ENCODE data around the gene CTAGE9.
"Not testable (repeated sequence)": the region's sequence is repeated elsewhere in the genome, so short reads cannot be mapped to it uniquely, and the experiment has no call there.

Gene CTAGE9, protein sequence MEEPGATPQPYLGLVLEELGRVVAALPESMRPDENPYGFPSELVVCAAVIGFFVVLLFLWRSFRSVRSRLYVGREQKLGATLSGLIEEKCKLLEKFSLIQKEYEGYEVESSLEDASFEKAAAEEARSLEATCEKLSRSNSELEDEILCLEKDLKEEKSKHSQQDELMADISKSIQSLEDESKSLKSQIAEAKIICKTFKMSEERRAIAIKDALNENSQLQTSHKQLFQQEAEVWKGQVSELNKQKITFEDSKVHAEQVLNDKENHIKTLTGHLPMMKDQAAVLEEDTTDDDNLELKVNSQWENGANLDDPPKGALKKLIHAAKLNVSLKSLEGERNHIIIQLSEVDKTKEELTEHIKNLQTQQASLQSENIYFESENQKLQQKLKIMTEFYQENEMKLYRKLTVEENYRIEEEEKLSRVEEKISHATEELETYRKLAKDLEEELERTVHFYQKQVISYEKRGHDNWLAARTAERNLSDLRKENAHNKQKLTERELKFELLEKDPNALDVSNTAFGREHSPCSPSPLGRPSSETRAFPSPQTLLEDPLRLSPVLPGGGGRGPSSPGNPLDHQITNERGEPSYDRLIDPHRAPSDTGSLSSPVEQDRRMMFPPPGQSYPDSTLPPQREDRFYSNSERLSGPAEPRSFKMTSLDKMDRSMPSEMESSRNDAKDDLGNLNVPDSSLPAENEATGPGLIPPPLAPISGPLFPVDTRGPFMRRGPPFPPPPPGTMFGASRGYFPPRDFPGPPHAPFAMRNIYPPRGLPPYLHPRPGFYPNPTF

DNA sequence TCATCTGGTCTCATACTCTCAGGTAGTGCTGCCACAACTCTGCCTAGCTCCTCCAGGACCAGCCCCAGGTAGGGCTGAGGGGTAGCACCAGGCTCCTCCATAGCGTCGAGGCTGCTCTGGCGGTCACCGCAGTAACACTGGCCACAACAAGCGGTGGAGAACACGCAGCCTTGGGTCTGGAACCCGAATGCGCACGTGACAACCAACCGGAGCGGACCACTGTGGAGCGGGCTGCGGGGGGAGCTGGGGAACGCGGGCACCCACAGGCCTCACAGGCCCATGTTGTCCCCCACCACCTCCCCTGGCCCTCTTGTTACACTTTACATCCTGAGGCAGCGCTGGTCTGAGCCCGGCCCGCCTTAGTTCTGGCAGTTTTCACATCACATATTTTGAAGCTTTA lies at the start of gene CTAGE9:
TSS of gene CTAGE9 (minus strand) at position 101 of the 400 bp plus-strand sequence. CDS start at position 101, 0 bp downstream.
- not testable (repeated sequence) for ATAC-seq

DNA sequence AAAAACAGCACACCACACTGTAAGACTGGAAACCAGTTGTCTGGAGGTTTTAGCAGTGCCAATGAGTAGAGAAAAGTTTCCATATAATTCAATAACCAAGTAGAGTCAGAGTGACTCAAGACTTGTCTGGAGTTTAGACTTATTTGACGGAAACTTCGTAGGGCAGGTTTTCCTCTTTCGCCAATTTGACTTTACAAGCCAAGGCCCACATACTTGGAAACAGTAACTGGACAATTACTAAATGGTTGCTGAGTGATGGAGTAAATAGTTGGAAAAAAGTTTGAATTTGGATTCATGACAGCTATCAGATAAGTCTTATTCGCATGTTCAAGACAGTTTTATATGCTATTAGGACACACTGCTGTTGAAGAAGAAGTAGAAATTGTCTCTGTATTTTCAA lies 48.1 kb upstream of the CTAGE9 start:
- no peak for TF ChIP-seq ISL1 (CRISPR knock-in tag; IDR thresholded peaks at IDR 0.05)
- TF ChIP-seq ZNF8 (CRISPR knock-in tag; IDR thresholded peaks at IDR 0.05), result no peak
- no peak for ATAC-seq

DNA sequence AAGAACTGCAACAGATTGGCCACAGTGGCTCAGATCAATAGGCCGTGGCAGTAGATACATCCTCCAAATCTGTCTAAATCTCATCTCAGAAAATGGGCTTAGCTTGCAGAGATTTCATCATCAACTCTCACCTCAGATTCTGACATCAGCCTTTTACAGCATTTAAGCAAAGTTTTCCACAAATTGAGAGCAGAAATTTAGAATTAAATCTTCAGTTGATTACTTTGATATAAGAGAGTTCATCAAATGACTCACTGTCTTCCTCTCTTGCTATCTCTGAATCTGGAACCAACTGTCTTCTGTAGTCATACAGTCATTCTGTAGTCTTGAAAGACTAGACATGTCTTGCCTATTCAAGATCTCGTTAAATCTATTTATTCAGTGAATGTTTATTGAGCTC lies 45.2 kb upstream of the CTAGE9 start:
- TF ChIP-seq ZC3H10 (CRISPR knock-in tag; IDR thresholded peaks at IDR 0.05) (no peak), ISL1 (CRISPR knock-in tag; IDR thresholded peaks at IDR 0.05) (no peak), ZNF565 (CRISPR knock-in tag; conservative IDR thresholded peaks at IDR 0.05; ENCODE audit: low read depth) (no peak), ESRRG (CRISPR knock-in tag; IDR thresholded peaks at IDR 0.05) (no peak), ZNF70 (CRISPR knock-in tag; IDR thresholded peaks at IDR 0.05) (no peak), OSR1 (CRISPR knock-in tag; IDR thresholded peaks at IDR 0.05) (no peak), SNAI2 (CRISPR knock-in tag; IDR thresholded peaks at IDR 0.05) (no peak), ZFP30 (CRISPR knock-in tag; IDR thresholded peaks at IDR 0.05) (no peak), ARNTL (CRISPR knock-in tag; IDR thresholded peaks at IDR 0.05; ENCODE audit: borderline replicate concordance, low read depth) (no peak), TOX (CRISPR knock-in tag; IDR thresholded peaks at IDR 0.05; ENCODE audit: borderline replicate concordance) (no peak), PPARA (CRISPR knock-in tag; IDR thresholded peaks at IDR 0.05; ENCODE audit: borderline replicate concordance) (no peak), GLIS3 (CRISPR knock-in tag; IDR thresholded peaks at IDR 0.05) (no peak), RARB (CRISPR knock-in tag; IDR thresholded peaks at IDR 0.05) (no peak), CSDC2 (CRISPR knock-in tag; IDR thresholded peaks at IDR 0.05) (no peak)
- TF ChIP-seq, protein P1, sequence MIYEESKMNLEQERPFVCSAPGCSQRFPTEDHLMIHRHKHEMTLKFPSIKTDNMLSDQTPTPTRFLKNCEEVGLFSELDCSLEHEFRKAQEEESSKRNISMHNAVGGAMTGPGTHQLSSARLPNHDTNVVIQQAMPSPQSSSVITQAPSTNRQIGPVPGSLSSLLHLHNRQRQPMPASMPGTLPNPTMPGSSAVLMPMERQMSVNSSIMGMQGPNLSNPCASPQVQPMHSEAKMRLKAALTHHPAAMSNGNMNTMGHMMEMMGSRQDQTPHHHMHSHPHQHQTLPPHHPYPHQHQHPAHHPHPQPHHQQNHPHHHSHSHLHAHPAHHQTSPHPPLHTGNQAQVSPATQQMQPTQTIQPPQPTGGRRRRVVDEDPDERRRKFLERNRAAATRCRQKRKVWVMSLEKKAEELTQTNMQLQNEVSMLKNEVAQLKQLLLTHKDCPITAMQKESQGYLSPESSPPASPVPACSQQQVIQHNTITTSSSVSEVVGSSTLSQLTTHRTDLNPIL (CRISPR knock-in tag; IDR thresholded peaks at IDR 0.05; ENCODE audit: low read depth), result no peak
- TF ChIP-seq, protein P2, sequence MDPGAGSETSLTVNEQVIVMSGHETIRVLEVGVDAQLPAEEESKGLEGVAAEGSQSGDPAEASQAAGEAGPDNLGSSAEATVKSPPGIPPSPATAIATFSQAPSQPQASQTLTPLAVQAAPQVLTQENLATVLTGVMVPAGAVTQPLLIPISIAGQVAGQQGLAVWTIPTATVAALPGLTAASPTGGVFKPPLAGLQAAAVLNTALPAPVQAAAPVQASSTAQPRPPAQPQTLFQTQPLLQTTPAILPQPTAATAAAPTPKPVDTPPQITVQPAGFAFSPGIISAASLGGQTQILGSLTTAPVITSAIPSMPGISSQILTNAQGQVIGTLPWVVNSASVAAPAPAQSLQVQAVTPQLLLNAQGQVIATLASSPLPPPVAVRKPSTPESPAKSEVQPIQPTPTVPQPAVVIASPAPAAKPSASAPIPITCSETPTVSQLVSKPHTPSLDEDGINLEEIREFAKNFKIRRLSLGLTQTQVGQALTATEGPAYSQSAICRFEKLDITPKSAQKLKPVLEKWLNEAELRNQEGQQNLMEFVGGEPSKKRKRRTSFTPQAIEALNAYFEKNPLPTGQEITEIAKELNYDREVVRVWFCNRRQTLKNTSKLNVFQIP (CRISPR knock-in tag; IDR thresholded peaks at IDR 0.05; ENCODE audit: borderline replicate concordance, low read depth), result no peak

DNA sequence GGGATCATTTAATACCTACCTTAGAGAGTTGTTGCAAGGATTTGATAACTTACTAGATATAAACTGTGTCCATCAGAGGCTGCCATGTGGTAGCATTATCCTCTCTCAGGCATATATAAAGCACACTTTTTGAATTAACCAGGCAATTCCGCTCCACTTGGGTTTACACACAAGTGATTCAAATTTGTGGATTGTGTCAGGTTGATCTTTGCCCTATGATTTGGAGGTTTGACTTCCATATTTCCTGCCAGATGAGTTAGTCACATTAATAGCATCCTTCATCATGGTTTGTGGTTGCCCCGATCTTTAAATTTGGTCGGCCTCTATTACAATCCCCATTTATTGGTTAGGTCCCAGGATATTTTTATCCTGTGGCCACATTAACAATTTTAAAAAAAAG lies 44.8 kb upstream of the CTAGE9 start:
- TF ChIP-seq ZNF70 (CRISPR knock-in tag; IDR thresholded peaks at IDR 0.05), result no peak
- no peak for TF ChIP-seq ISL1 (CRISPR knock-in tag; IDR thresholded peaks at IDR 0.05)
- TF ChIP-seq OSR1 (CRISPR knock-in tag; IDR thresholded peaks at IDR 0.05), result no peak
- no peak for TF ChIP-seq ARNTL (CRISPR knock-in tag; IDR thresholded peaks at IDR 0.05; ENCODE audit: borderline replicate concordance, low read depth)
- no peak for TF ChIP-seq SNAI2 (CRISPR knock-in tag; IDR thresholded peaks at IDR 0.05)
- no peak for TF ChIP-seq GLIS3 (CRISPR knock-in tag; IDR thresholded peaks at IDR 0.05)
- TF ChIP-seq, protein P3, sequence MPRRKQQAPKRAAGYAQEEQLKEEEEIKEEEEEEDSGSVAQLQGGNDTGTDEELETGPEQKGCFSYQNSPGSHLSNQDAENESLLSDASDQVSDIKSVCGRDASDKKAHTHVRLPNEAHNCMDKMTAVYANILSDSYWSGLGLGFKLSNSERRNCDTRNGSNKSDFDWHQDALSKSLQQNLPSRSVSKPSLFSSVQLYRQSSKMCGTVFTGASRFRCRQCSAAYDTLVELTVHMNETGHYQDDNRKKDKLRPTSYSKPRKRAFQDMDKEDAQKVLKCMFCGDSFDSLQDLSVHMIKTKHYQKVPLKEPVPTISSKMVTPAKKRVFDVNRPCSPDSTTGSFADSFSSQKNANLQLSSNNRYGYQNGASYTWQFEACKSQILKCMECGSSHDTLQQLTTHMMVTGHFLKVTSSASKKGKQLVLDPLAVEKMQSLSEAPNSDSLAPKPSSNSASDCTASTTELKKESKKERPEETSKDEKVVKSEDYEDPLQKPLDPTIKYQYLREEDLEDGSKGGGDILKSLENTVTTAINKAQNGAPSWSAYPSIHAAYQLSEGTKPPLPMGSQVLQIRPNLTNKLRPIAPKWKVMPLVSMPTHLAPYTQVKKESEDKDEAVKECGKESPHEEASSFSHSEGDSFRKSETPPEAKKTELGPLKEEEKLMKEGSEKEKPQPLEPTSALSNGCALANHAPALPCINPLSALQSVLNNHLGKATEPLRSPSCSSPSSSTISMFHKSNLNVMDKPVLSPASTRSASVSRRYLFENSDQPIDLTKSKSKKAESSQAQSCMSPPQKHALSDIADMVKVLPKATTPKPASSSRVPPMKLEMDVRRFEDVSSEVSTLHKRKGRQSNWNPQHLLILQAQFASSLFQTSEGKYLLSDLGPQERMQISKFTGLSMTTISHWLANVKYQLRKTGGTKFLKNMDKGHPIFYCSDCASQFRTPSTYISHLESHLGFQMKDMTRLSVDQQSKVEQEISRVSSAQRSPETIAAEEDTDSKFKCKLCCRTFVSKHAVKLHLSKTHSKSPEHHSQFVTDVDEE (CRISPR knock-in tag; IDR thresholded peaks at IDR 0.05), result no peak
- ATAC-seq, result no peak

More for the DNA sequence above, 45.2 kb upstream of the CTAGE9 start:
- no peak for ATAC-seq
